NCI-H524 treated with DMSO at 0.1 percent for 48 hours (cell line): ENCODE measurements around the gene UNC5CL.
"Not testable (repeated sequence)": the region's sequence is repeated elsewhere in the genome, so short reads cannot be mapped to it uniquely, and the experiment has no call there.

Experiments used
- DNase-seq: peaks from one replicate; lab custom pipeline; 2025; lab: John Stamatoyannopoulos, UW

The UNC5CL gene

GRCh38 chr6:41006980-41007379 is 32.0 kb downstream of the UNC5CL start:
- not testable (repeated sequence) for DNase-seq

GRCh38 chr6:41006217-41006616 is 32.8 kb downstream of the UNC5CL start:
- not testable (repeated sequence) for DNase-seq

GRCh38 chr6:41002168-41002567 is 36.9 kb downstream of the UNC5CL start:
- no peak for DNase-seq

- DNase-seq, result no peak
Measured at GRCh38 chr6:41000248-41000647, 38.8 kb downstream of the UNC5CL start.

GRCh38 chr6:40999569-40999968 is 39.5 kb downstream of the UNC5CL start:
- DNase-seq, result no peak

- no peak for DNase-seq
Measured at GRCh38 chr6:40998661-40999060, 40.4 kb downstream of the UNC5CL start.

- no peak for DNase-seq
Measured at GRCh38 chr6:40997234-40997957, 41.6 kb downstream of the UNC5CL start.

GRCh38 chr6:40996591-40997233 is 42.3 kb downstream of the UNC5CL start:
- no peak for DNase-seq

- no peak for DNase-seq
Measured at GRCh38 chr6:40992746-40993145, 46.3 kb downstream of the UNC5CL start.

- DNase-seq, result no peak
Measured at GRCh38 chr6:40990301-40990700, 48.7 kb downstream of the UNC5CL start.

- no peak for DNase-seq
Measured at GRCh38 chr6:40989204-40990169, 49.5 kb downstream of the UNC5CL start.

GRCh38 chr6:40988634-40989033 is 50.4 kb downstream of the UNC5CL start:
- no peak for DNase-seq

GRCh38 chr6:40986921-40987819 is 51.9 kb downstream of the UNC5CL start:
- DNase-seq, result no peak

GRCh38 chr6:40986364-40986763 is 52.7 kb downstream of the UNC5CL start:
- no peak for DNase-seq

- DNase-seq, result no peak
Measured at GRCh38 chr6:40983752-40984151, 55.3 kb downstream of the UNC5CL start.

- no peak for DNase-seq
Measured at GRCh38 chr6:40982917-40983316, 56.1 kb downstream of the UNC5CL start.

- DNase-seq, result no peak
Measured at GRCh38 chr6:40978687-40979289, 60.2 kb downstream of the UNC5CL start.

- DNase-seq, result no peak
Measured at GRCh38 chr6:40977695-40978094, 61.3 kb downstream of the UNC5CL start.

- no peak for DNase-seq
Measured at GRCh38 chr6:40977085-40977484, 61.9 kb downstream of the UNC5CL start.
